ENCODE measurements around the gene TSHZ2.

The TSHZ2 gene

GRCh38 chr20:53445321-53445731 lies 473.2 kb downstream of the TSHZ2 start:
- WGBS: 65% methylated on average over 3 of the region's 6 CpGs
- H3K4me1 ChIP-seq (ENCODE audit: control insufficient read depth, insufficient read depth, low read depth, low read length): no peaks in the 10 kb centered on the region
- H3K79me1 ChIP-seq (replicated peaks; ENCODE audit: low read length, poor library complexity, severe bottlenecking): no peaks in the 10 kb centered on the region
- no peak overlapping the region for H3K4me2 ChIP-seq (ENCODE audit: low read length, poor library complexity, severe bottlenecking)
- no peak overlapping the region for H3K4ac ChIP-seq (ENCODE audit: low read depth in 1 of 2, low read length in 2 of 2)
- no peak overlapping the region for H2BK12ac ChIP-seq (ENCODE audit: low read length in 2 of 2)
- H3K18ac ChIP-seq (ENCODE audit: low read depth in 1 of 2, low read length in 2 of 2): peak overlapping the region; percentile 3 to 35
- no peak overlapping the region for H3K4me3 ChIP-seq (ENCODE audit: insufficient read depth in 1 of 2, low read depth in 1 of 2, low read length in 2 of 2)
- H2BK15ac ChIP-seq (ENCODE audit: low read depth, poor library complexity, severe bottlenecking): no peak overlapping the region
- peak overlapping the region; percentile 57 for H3K9ac ChIP-seq (ENCODE audit: low read length)
- H3K36me3 ChIP-seq (ENCODE audit: control insufficient read depth in 1 of 2, insufficient read depth in 2 of 2, low read depth in 1 of 2, low read length in 2 of 2): no peaks in the 10 kb centered on the region
- H2BK120ac ChIP-seq (ENCODE audit: low read depth, low read length): no peak overlapping the region
- no peak overlapping the region for H3K14ac ChIP-seq (ENCODE audit: low read length in 2 of 2)
- no peaks in the 10 kb centered on the region for H3K27me3 ChIP-seq (ENCODE audit: control insufficient read depth in 1 of 2, insufficient read depth in 1 of 2, low read length in 2 of 2)
- H4K8ac ChIP-seq (ENCODE audit: low read length): no peak overlapping the region
- DNase-seq: peak; percentile 87
- H3K23ac ChIP-seq (ENCODE audit: low read length in 2 of 2): no peak overlapping the region
- H3K9me3 ChIP-seq (ENCODE audit: control insufficient read depth, low read length): peaks cover 25% of the 10 kb centered on the region
- no peak overlapping the region for H3K27ac ChIP-seq (ENCODE audit: low read length, poor library complexity, severe bottlenecking)
- no peak overlapping the region for H2AFZ ChIP-seq (ENCODE audit: low read depth, low read length)
- no peak overlapping the region for H4K91ac ChIP-seq (ENCODE audit: low read length)
- H2AK5ac ChIP-seq (ENCODE audit: low read length, severe bottlenecking): no peak overlapping the region
- H2BK5ac ChIP-seq (ENCODE audit: low read depth, low read length, poor library complexity, severe bottlenecking): no peak overlapping the region

- no peak overlapping the region for H3K4me2 ChIP-seq (ENCODE audit: low read length, poor library complexity, severe bottlenecking)
- DNase-seq: no peak
- H2BK12ac ChIP-seq (ENCODE audit: low read length in 2 of 2): peak overlapping the region; percentile 45 to 77
- H2AK5ac ChIP-seq (ENCODE audit: low read length, severe bottlenecking): no peak overlapping the region
- H3K4me3 ChIP-seq (ENCODE audit: insufficient read depth in 1 of 2, low read depth in 1 of 2, low read length in 2 of 2): no peak overlapping the region
- H3K9ac ChIP-seq (ENCODE audit: low read length): peak overlapping the region; percentile 2
- no peak overlapping the region for H3K27ac ChIP-seq (ENCODE audit: low read length, poor library complexity, severe bottlenecking)
- H3K79me1 ChIP-seq (replicated peaks; ENCODE audit: low read length, poor library complexity, severe bottlenecking): no peaks in the 10 kb centered on the region
- H2AFZ ChIP-seq (ENCODE audit: low read depth, low read length): no peak overlapping the region
- H3K18ac ChIP-seq (ENCODE audit: low read depth in 1 of 2, low read length in 2 of 2): peak overlapping the region; percentile 3 to 80
- H3K4ac ChIP-seq (ENCODE audit: low read depth in 1 of 2, low read length in 2 of 2): no peak overlapping the region
- H3K23ac ChIP-seq (ENCODE audit: low read length in 2 of 2): no peak overlapping the region
- 95% methylated on average over 7 of the region's 7 CpGs for WGBS
- H3K27me3 ChIP-seq (ENCODE audit: control insufficient read depth in 1 of 2, insufficient read depth in 1 of 2, low read length in 2 of 2): no peaks in the 10 kb centered on the region
- H2BK120ac ChIP-seq (ENCODE audit: low read depth, low read length): no peak overlapping the region
- H3K9me3 ChIP-seq (ENCODE audit: control insufficient read depth, low read length): peaks cover 25% of the 10 kb centered on the region
- peak overlapping the region; percentile 42 for H4K8ac ChIP-seq (ENCODE audit: low read length)
- H3K4me1 ChIP-seq (ENCODE audit: control insufficient read depth, insufficient read depth, low read depth, low read length): no peaks in the 10 kb centered on the region
- no peak overlapping the region for H2BK15ac ChIP-seq (ENCODE audit: low read depth, poor library complexity, severe bottlenecking)
- H3K14ac ChIP-seq (ENCODE audit: low read length in 2 of 2): no peak overlapping the region
- no peak overlapping the region for H4K91ac ChIP-seq (ENCODE audit: low read length)
- H2BK5ac ChIP-seq (ENCODE audit: low read depth, low read length, poor library complexity, severe bottlenecking): no peak overlapping the region
- H3K36me3 ChIP-seq (ENCODE audit: control insufficient read depth in 1 of 2, insufficient read depth in 2 of 2, low read depth in 1 of 2, low read length in 2 of 2): no peaks in the 10 kb centered on the region
Measured at GRCh38 chr20:53445932-53446331, 473.8 kb downstream of the TSHZ2 start.

- Histone ChIP-seq H3K27ac (ENCODE audit: low read length, poor library complexity, severe bottlenecking) (no peak overlapping the region), H3K14ac (ENCODE audit: low read length in 2 of 2) (no peak overlapping the region), H3K4ac (ENCODE audit: low read depth in 1 of 2, low read length in 2 of 2) (no peak overlapping the region), H2BK15ac (ENCODE audit: low read depth, poor library complexity, severe bottlenecking) (no peak overlapping the region), H3K4me2 (ENCODE audit: low read length, poor library complexity, severe bottlenecking) (no peak overlapping the region), H3K36me3 (ENCODE audit: control insufficient read depth in 1 of 2, insufficient read depth in 2 of 2, low read depth in 1 of 2, low read length in 2 of 2) (no peaks in the 10 kb centered on the region), H2AFZ (ENCODE audit: low read depth, low read length) (no peak overlapping the region), H2BK12ac (ENCODE audit: low read length in 2 of 2) (no peak overlapping the region), H3K4me1 (ENCODE audit: control insufficient read depth, insufficient read depth, low read depth, low read length) (no peaks in the 10 kb centered on the region), H4K91ac (ENCODE audit: low read length) (no peak overlapping the region), H2BK5ac (ENCODE audit: low read depth, low read length, poor library complexity, severe bottlenecking) (no peak overlapping the region), H4K8ac (ENCODE audit: low read length) (no peak overlapping the region), H3K23ac (ENCODE audit: low read length in 2 of 2) (no peak overlapping the region), H3K79me1 (replicated peaks; ENCODE audit: low read length, poor library complexity, severe bottlenecking) (no peaks in the 10 kb centered on the region), H2BK120ac (ENCODE audit: low read depth, low read length) (no peak overlapping the region), H3K18ac (ENCODE audit: low read depth in 1 of 2, low read length in 2 of 2) (no peak overlapping the region), H3K4me3 (ENCODE audit: insufficient read depth in 1 of 2, low read depth in 1 of 2, low read length in 2 of 2) (no peak overlapping the region), H2AK5ac (ENCODE audit: low read length, severe bottlenecking) (no peak overlapping the region), H3K9ac (ENCODE audit: low read length) (no peak overlapping the region), H3K9me3 (ENCODE audit: control insufficient read depth, low read length) (peaks cover 25% of the 10 kb centered on the region), H3K27me3 (ENCODE audit: control insufficient read depth in 1 of 2, insufficient read depth in 1 of 2, low read length in 2 of 2) (no peaks in the 10 kb centered on the region)
- no peak for DNase-seq
- WGBS: 68% methylated on average over 3 of the region's 3 CpGs
Measured at GRCh38 chr20:53447316-53447715, 475.2 kb downstream of the TSHZ2 start.

- H3K9me3 ChIP-seq (ENCODE audit: control insufficient read depth, low read length): peaks cover 25% of the 10 kb centered on the region
- no peaks in the 10 kb centered on the region for H3K4me1 ChIP-seq (ENCODE audit: control insufficient read depth, insufficient read depth, low read depth, low read length)
- H2BK12ac ChIP-seq (ENCODE audit: low read length in 2 of 2): no peak overlapping the region
- no peak overlapping the region for H3K9ac ChIP-seq (ENCODE audit: low read length)
- no peak overlapping the region for H3K4ac ChIP-seq (ENCODE audit: low read depth in 1 of 2, low read length in 2 of 2)
- no peak overlapping the region for H3K4me3 ChIP-seq (ENCODE audit: insufficient read depth in 1 of 2, low read depth in 1 of 2, low read length in 2 of 2)
- no peaks in the 10 kb centered on the region for H3K36me3 ChIP-seq (ENCODE audit: control insufficient read depth in 1 of 2, insufficient read depth in 2 of 2, low read depth in 1 of 2, low read length in 2 of 2)
- no peak overlapping the region for H2BK5ac ChIP-seq (ENCODE audit: low read depth, low read length, poor library complexity, severe bottlenecking)
- no peak overlapping the region for H3K14ac ChIP-seq (ENCODE audit: low read length in 2 of 2)
- no peak overlapping the region for H2AK5ac ChIP-seq (ENCODE audit: low read length, severe bottlenecking)
- H4K8ac ChIP-seq (ENCODE audit: low read length): no peak overlapping the region
- no peak overlapping the region for H3K4me2 ChIP-seq (ENCODE audit: low read length, poor library complexity, severe bottlenecking)
- no peak overlapping the region for H3K27ac ChIP-seq (ENCODE audit: low read length, poor library complexity, severe bottlenecking)
- H3K18ac ChIP-seq (ENCODE audit: low read depth in 1 of 2, low read length in 2 of 2): no peak overlapping the region
- H3K79me1 ChIP-seq (replicated peaks; ENCODE audit: low read length, poor library complexity, severe bottlenecking): no peaks in the 10 kb centered on the region
- no peak for DNase-seq
- no peak overlapping the region for H3K23ac ChIP-seq (ENCODE audit: low read length in 2 of 2)
- no peaks in the 10 kb centered on the region for H3K27me3 ChIP-seq (ENCODE audit: control insufficient read depth in 1 of 2, insufficient read depth in 1 of 2, low read length in 2 of 2)
- no peak overlapping the region for H2BK15ac ChIP-seq (ENCODE audit: low read depth, poor library complexity, severe bottlenecking)
- 13% methylated on average over 1 of the region's 1 CpG for WGBS
- no peak overlapping the region for H2BK120ac ChIP-seq (ENCODE audit: low read depth, low read length)
- no peak overlapping the region for H2AFZ ChIP-seq (ENCODE audit: low read depth, low read length)
- no peak overlapping the region for H4K91ac ChIP-seq (ENCODE audit: low read length)
Measured at GRCh38 chr20:53448426-53448825, 476.3 kb downstream of the TSHZ2 start.

Measured in mesenchymal stem cell (in vitro differentiated cells and primary cell).